HCT116 (cell line): ENCODE results near the gene NUDT22. TPM values are rescaled to one million over a fixed set of nuclear protein-coding genes. Genes with fewer than 3 reads are reported as not detected.
A peak's percentile ranks its signal among the peaks of the same experiment; 100 is the strongest.

Experiments
- ATAC-seq: fragments of 200-7000 bp; cut with Tn5 transposase; 2 replicates; pipeline ENCODE4 v1.9.1; 2020; ENCODE audit warnings: mild to moderate bottlenecking, moderate library complexity
- BruUV-seq: library from RNA; stranded (reverse); fragments of 400-500 nt; replicated peaks from 2 replicates; lab custom pipeline; 2021; lab: Mats Ljungman, UMichigan
- CTCF ChIA-PET: fragments of 300-600 bp; sonication (Branson Sonifier 250); formaldehyde crosslinking; loops from one replicate; lab custom pipeline; 2021; ENCODE audit warnings: antibody characterized with exemption; lab: Charles Lee
- POLR2A ChIA-PET: fragments of 300-600, 350-600 bp; sonication (Branson Sonifier 250); formaldehyde crosslinking; loops from one replicate; lab custom pipeline; 2021; ENCODE audit warnings: antibody characterized with exemption; lab: Charles Lee
- RAD21 ChIA-PET, 2 experiments: fragments of 300-600 bp; sonication (Branson Sonifier 250); formaldehyde crosslinking; loops; one replicate each; lab custom pipeline; 2023; ENCODE audit warnings: low total read pairs in 2 of 2; ENCODE audit not compliant: uncharacterized antibody in 2 of 2, unreplicated experiment in 2 of 2, low non-redundant PET in 1 of 2; lab: Charles Lee
- DNase-seq: peaks from one replicate; pipeline ENCODE4 v3.0.0-alpha.2; 2010; ENCODE audit warnings: low read depth, low spot score
- H2AFZ ChIP-seq: fragments of 200-600 bp; shearing (Covaris generic), sonication (generic); 2 replicates; pipeline ENCODE4 v1.6.1; 2017; ENCODE audit warnings: low read depth, mixed run types, mixed read lengths, antibody characterized with exemption, low read length; ENCODE audit not compliant: poor library complexity, severe bottlenecking
- H3K27ac ChIP-seq: 2 replicates; pipeline ENCODE4 v1.5.1; 2012; ENCODE audit warnings: low read depth, low read length
- H3K27me3 ChIP-seq: fragments of 200-600 bp; sonication (generic); 2 replicates; pipeline ENCODE4 v1.6.1; 2016; ENCODE audit warnings: mixed run types, low read length, mixed read lengths; ENCODE audit not compliant: insufficient read depth
- H3K36me3 ChIP-seq, 2 experiments: fragments of 200-500 bp in 1 of 2; fragments of 200-600 bp in 1 of 2; sonication (Bioruptor generic) in 1 of 2; sonication (generic) in 1 of 2; 2 replicates each; pipeline versions ENCODE4 v1.5.1 to v1.6.1; 2014 to 2016; ENCODE audit warnings: low read length in 2 of 2, inconsistent platforms in 1 of 2, mixed read lengths in 1 of 2, mixed run types in 1 of 2; ENCODE audit not compliant: insufficient read depth in 2 of 2, control insufficient read depth in 1 of 2
- H3K4me1 ChIP-seq, 2 experiments: fragments of 200-600 bp in 1 of 2; sonication (generic) in 1 of 2; 2 replicates each; pipeline versions ENCODE4 v1.5.1 to v1.6.1; 2012 to 2017; ENCODE audit warnings: low read length in 2 of 2, inconsistent platforms in 1 of 2, mild to moderate bottlenecking in 1 of 2, mixed read lengths in 1 of 2, mixed run types in 1 of 2, moderate library complexity in 1 of 2; ENCODE audit not compliant: insufficient read depth in 2 of 2, control insufficient read depth in 1 of 2
- H3K4me2 ChIP-seq: fragments of 200-600 bp; sonication (generic); 2 replicates; pipeline ENCODE4 v1.6.1; 2017; ENCODE audit warnings: mixed run types, low read length, mixed read lengths
- H3K4me3 ChIP-seq, 2 experiments: fragments of 200-600 bp in 1 of 2; sonication (generic) in 1 of 2; replicated peaks in 1 of 2; 2 replicates each; pipeline ENCODE4 v1.5.1; 2011 to 2016; ENCODE audit warnings: low read length in 2 of 2, control low read depth in 1 of 2, low read depth in 1 of 2, mild to moderate bottlenecking in 1 of 2, mixed read lengths in 1 of 2, mixed run types in 1 of 2
- H3K79me2 ChIP-seq: fragments of 200-600 bp; sonication (generic); 2 replicates; pipeline ENCODE4 v1.6.1; 2017; ENCODE audit warnings: mild to moderate bottlenecking, mixed run types, low read length, moderate library complexity, mixed read lengths; ENCODE audit not compliant: insufficient read depth
- H3K9ac ChIP-seq: fragments of 200-600 bp; sonication (generic); 2 replicates; pipeline ENCODE4 v1.6.1; 2016; ENCODE audit warnings: low read length, mixed read lengths
- H3K9me2 ChIP-seq: fragments of 200-600 bp; sonication (generic), shearing (Covaris generic); 2 replicates; pipeline ENCODE4 v1.6.1; 2017; ENCODE audit warnings: mixed run types, mild to moderate bottlenecking, moderate library complexity; ENCODE audit not compliant: insufficient read depth
- H3K9me3 ChIP-seq, 2 experiments: fragments of 200-500 bp in 1 of 2; fragments of 200-600 bp in 1 of 2; sonication (Bioruptor generic) in 1 of 2; sonication (generic) in 1 of 2; 2 replicates each; pipeline ENCODE4 v1.6.1; 2014 to 2017; ENCODE audit warnings: low read length in 2 of 2, mixed read lengths in 2 of 2, inconsistent platforms in 1 of 2, low read depth in 1 of 2, mild to moderate bottlenecking in 1 of 2, mixed run types in 1 of 2, moderate library complexity in 1 of 2; ENCODE audit not compliant: control insufficient read depth in 1 of 2, insufficient read depth in 1 of 2
- H4K20me1 ChIP-seq: fragments of 200-600 bp; sonication (generic), shearing (Covaris generic); 2 replicates; pipeline ENCODE4 v1.6.1; 2017; ENCODE audit warnings: mixed run types, mild to moderate bottlenecking, moderate library complexity; ENCODE audit not compliant: insufficient read depth
- CEBPB ChIP-seq: IDR thresholded peaks from 2 replicates; pipeline ENCODE4 v1.6.1; 2012; ENCODE audit warnings: low read depth
- EGR1 ChIP-seq: IDR thresholded peaks from 2 replicates; pipeline ENCODE4 v1.6.1; 2012; ENCODE audit warnings: low read depth
- ELF1 ChIP-seq: IDR thresholded peaks from 2 replicates; pipeline ENCODE4 v1.6.1; 2012; ENCODE audit warnings: low read depth, borderline replicate concordance
- EZH2 ChIP-seq: fragments of 200-600 bp; sonication (generic); IDR thresholded peaks from 2 replicates; pipeline ENCODE4 v1.6.1; 2017; ENCODE audit warnings: antibody characterized with exemption, mixed run types
- EZH2phosphoT487 ChIP-seq: fragments of 200-600 bp; IDR thresholded peaks from 2 replicates; pipeline ENCODE4 v1.6.1; 2018; ENCODE audit warnings: antibody characterized with exemption, borderline replicate concordance
- FOSL1 ChIP-seq: IDR thresholded peaks from 2 replicates; pipeline ENCODE4 v1.6.1; 2012; ENCODE audit warnings: low read depth
- JUND ChIP-seq: IDR thresholded peaks from 2 replicates; pipeline ENCODE4 v1.6.1; 2012
- POLR2A ChIP-seq: IDR thresholded peaks from 2 replicates; pipeline ENCODE4 v1.7.0; 2011; ENCODE audit warnings: borderline replicate concordance; ENCODE audit not compliant: insufficient read depth, insufficient read length; ENCODE audit errors: extremely low read depth
- POLR2AphosphoS5 ChIP-seq: IDR thresholded peaks from 2 replicates; pipeline ENCODE4 v1.6.1; 2011; ENCODE audit warnings: mild to moderate bottlenecking, low read depth, low read length, moderate library complexity
- RAD21 ChIP-seq: IDR thresholded peaks from 2 replicates; pipeline ENCODE4 v1.6.1; 2012; ENCODE audit warnings: low read depth, mild to moderate bottlenecking
- SIN3A ChIP-seq: IDR thresholded peaks from 2 replicates; pipeline ENCODE4 v1.6.1; 2012; ENCODE audit warnings: low read depth
- SP1 ChIP-seq: IDR thresholded peaks from 2 replicates; pipeline ENCODE4 v1.6.1; 2012; ENCODE audit warnings: low read depth
- SRF ChIP-seq: IDR thresholded peaks from 2 replicates; pipeline ENCODE4 v1.6.1; 2012; ENCODE audit warnings: low read depth
- YY1 ChIP-seq: IDR thresholded peaks from 2 replicates; pipeline ENCODE4 v1.6.1; 2011; ENCODE audit warnings: low read length, low read depth, moderate library complexity, mild to moderate bottlenecking; ENCODE audit not compliant: insufficient replicate concordance; ENCODE audit errors: extremely low read depth
- ZFX ChIP-seq: fragments of 450-650 bp; IDR thresholded peaks from 2 replicates; pipeline ENCODE4 v1.6.1; 2017
- ZNF274 ChIP-seq: fragments of 200-500 bp; sonication (Bioruptor generic); IDR thresholded peaks from 2 replicates; pipeline ENCODE4 v1.6.1; 2014; ENCODE audit warnings: mild to moderate bottlenecking, low read depth, low read length, inconsistent platforms
- intact Hi-C: fragments of 100-400 bp; cut with micrococcal nuclease; formaldehyde crosslinking; loops from 2 replicates; pipeline ENCODE4 v1.10.0; 2022
- total RNA-seq: library from RNA; stranded (reverse); gene quantifications from one replicate; pipeline ENCODE4 v1.2.1, GENCODE V29; 2021; ENCODE audit not compliant: unreplicated experiment
- TF ChIP-seq, protein P1 (sequence below): IDR thresholded peaks from 2 replicates; pipeline ENCODE4 v1.6.1; 2012
- TF ChIP-seq, protein P2 (sequence below), 3 experiments: fragments of 200-600 bp in 1 of 3; sonication (generic) in 1 of 3; IDR thresholded peaks in 2 of 3; conservative IDR thresholded peaks in 1 of 3; 2 replicates each; pipeline ENCODE4 v1.5.1; 2012 to 2017; ENCODE audit warnings: low read depth in 2 of 3, low read length in 2 of 3, antibody characterized with exemption in 1 of 3, borderline replicate concordance in 1 of 3, control low read depth in 1 of 3, mild to moderate bottlenecking in 1 of 3, mixed read lengths in 1 of 3, mixed run types in 1 of 3, moderate library complexity in 1 of 3; ENCODE audit not compliant: insufficient read depth in 1 of 3
- TF ChIP-seq, protein P3 (sequence below): IDR thresholded peaks from 2 replicates; pipeline ENCODE4 v1.6.1; 2012
- TF ChIP-seq, protein P4 (sequence below): IDR thresholded peaks from 2 replicates; pipeline ENCODE4 v1.6.1; 2011; ENCODE audit warnings: mild to moderate bottlenecking, low read length, moderate library complexity; ENCODE audit not compliant: insufficient replicate concordance; ENCODE audit errors: extremely low read depth

Gene NUDT22
- total RNA-seq, 1 experiment from 2014 or later = 70.9 TPM

DNA sequence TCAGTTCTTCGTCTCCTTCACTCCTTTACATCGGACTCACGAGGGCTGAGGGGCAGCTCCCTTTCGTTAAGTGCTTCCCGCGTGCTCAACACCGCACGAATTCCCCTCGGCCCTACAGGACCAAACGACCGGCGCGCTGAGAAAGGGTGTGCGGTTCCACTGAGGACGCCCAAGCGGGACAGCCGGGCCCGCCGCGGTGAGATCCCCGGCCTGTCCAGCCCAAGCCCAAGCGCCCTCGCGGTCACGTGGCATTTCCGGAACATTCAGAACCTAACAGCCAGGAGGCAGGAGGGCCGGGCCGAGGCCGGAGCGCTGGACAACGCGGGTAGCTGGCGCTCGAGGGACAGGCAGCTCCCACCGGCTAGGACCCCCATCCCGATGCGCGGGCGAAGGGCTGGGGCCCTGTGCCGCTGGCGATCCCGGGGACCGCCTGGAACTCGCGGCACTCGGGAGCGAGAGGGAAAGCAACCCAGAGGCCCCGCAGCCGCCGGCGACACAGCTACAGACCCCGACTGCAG is 40.8 kb upstream of the NUDT22 start:
- Histone ChIP-seq H3K36me3 (peaks cover 3 to 15% of the 10 kb centered on the region in 2 experiments; a peak in 3 of 4 replicates), H3K4me1 (peaks cover 27 to 52% of the 10 kb centered on the region in 2 experiments), H3K27me3 (no peaks in the 10 kb centered on the region), H2AFZ (no peak overlapping the region), H3K9me3 (no peaks in the 10 kb centered on the region), H3K4me3 (peak overlapping the region; percentile 81 to 88), H3K27ac (peak overlapping the region; percentile 90), H3K79me2 (peaks cover 26% of the 10 kb centered on the region), H3K4me2 (peak overlapping the region; percentile 90), H4K20me1 (peaks cover 12% of the 10 kb centered on the region), H3K9me2 (no peaks in the 10 kb centered on the region), H3K9ac (peak overlapping the region; percentile 87)
- DNase-seq (no peak), ATAC-seq (peak; percentile 35)
- CTCF ChIA-PET = interaction anchor here (0.7 to 2.3 kb wide), 6 partner anchors 19 to 171 kb away, joined by 3 to 15 read pairs (median 3); no protein-coding TSS in a partner anchor
- RAD21 ChIA-PET = interaction anchor here in 1 of 2 experiments (0.6 to 1.0 kb wide), 2 partner anchors 19 to 169 kb away, joined by 3 read pairs; no protein-coding TSS in a partner anchor
- TSS peak; percentile 76 for BruUV-seq
- POLR2A ChIA-PET = interaction anchor here (0.6 to 1.8 kb wide), 24 partner anchors 8 to 489 kb away, joined by 3 to 12 read pairs (median 4); partner anchors contain the start of genes ESRRA, PRDX5 and TRMT112
- intact Hi-C loops = loop anchor here (5.0 kb wide), 1 partner anchor 117 kb away; the partner anchor contains the start of gene CATSPERZ
- no peak for TF ChIP-seq EGR1
- TF ChIP-seq ZFX = peak; percentile 90; the same call in 1 of the 2 replicates
- no peak for TF ChIP-seq RAD21
- TF ChIP-seq ZNF274 = no peak
- no peak for TF ChIP-seq JUND
- no peak for TF ChIP-seq SRF
- TF ChIP-seq, protein P1, sequence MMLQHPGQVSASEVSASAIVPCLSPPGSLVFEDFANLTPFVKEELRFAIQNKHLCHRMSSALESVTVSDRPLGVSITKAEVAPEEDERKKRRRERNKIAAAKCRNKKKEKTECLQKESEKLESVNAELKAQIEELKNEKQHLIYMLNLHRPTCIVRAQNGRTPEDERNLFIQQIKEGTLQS = no peak
- TF ChIP-seq, protein P2, sequence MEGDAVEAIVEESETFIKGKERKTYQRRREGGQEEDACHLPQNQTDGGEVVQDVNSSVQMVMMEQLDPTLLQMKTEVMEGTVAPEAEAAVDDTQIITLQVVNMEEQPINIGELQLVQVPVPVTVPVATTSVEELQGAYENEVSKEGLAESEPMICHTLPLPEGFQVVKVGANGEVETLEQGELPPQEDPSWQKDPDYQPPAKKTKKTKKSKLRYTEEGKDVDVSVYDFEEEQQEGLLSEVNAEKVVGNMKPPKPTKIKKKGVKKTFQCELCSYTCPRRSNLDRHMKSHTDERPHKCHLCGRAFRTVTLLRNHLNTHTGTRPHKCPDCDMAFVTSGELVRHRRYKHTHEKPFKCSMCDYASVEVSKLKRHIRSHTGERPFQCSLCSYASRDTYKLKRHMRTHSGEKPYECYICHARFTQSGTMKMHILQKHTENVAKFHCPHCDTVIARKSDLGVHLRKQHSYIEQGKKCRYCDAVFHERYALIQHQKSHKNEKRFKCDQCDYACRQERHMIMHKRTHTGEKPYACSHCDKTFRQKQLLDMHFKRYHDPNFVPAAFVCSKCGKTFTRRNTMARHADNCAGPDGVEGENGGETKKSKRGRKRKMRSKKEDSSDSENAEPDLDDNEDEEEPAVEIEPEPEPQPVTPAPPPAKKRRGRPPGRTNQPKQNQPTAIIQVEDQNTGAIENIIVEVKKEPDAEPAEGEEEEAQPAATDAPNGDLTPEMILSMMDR (IDR thresholded peaks at IDR 0.05 in 2 of 3, conservative IDR thresholded peaks at IDR 0.05 in 1 of 3; ENCODE audit: borderline replicate concordance in 1 of 3, insufficient read depth in 1 of 3, low read depth in 2 of 3, low read length in 2 of 3) = peak in 2 of 3 experiments; percentile 16 to 40; a peak in 2 of 6 replicates
- no peak for TF ChIP-seq EZH2
- TF ChIP-seq, protein P3, sequence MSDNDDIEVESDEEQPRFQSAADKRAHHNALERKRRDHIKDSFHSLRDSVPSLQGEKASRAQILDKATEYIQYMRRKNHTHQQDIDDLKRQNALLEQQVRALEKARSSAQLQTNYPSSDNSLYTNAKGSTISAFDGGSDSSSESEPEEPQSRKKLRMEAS = no peak
- TF ChIP-seq SP1 = no peak
- TF ChIP-seq EZH2phosphoT487 = no peak
- TF ChIP-seq, protein P4, sequence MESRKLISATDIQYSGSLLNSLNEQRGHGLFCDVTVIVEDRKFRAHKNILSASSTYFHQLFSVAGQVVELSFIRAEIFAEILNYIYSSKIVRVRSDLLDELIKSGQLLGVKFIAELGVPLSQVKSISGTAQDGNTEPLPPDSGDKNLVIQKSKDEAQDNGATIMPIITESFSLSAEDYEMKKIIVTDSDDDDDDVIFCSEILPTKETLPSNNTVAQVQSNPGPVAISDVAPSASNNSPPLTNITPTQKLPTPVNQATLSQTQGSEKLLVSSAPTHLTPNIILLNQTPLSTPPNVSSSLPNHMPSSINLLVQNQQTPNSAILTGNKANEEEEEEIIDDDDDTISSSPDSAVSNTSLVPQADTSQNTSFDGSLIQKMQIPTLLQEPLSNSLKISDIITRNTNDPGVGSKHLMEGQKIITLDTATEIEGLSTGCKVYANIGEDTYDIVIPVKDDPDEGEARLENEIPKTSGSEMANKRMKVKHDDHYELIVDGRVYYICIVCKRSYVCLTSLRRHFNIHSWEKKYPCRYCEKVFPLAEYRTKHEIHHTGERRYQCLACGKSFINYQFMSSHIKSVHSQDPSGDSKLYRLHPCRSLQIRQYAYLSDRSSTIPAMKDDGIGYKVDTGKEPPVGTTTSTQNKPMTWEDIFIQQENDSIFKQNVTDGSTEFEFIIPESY = no peak
- TF ChIP-seq POLR2A = peak; percentile 94
- peak; percentile 98 for TF ChIP-seq POLR2AphosphoS5
- no peak for TF ChIP-seq ELF1
- peak; percentile 15 for TF ChIP-seq YY1
- TF ChIP-seq CEBPB = no peak
- no peak for TF ChIP-seq FOSL1
- no peak for TF ChIP-seq SIN3A
